ENCODE results near the gene ETFA. TPM values are rescaled to one million over a fixed set of nuclear protein-coding genes. Genes with fewer than 3 reads are reported as not detected.

Gene ETFA
- total and polyA plus RNA-seq, 7 donors: 58.4 to 476 (median 102) TPM

DNA sequence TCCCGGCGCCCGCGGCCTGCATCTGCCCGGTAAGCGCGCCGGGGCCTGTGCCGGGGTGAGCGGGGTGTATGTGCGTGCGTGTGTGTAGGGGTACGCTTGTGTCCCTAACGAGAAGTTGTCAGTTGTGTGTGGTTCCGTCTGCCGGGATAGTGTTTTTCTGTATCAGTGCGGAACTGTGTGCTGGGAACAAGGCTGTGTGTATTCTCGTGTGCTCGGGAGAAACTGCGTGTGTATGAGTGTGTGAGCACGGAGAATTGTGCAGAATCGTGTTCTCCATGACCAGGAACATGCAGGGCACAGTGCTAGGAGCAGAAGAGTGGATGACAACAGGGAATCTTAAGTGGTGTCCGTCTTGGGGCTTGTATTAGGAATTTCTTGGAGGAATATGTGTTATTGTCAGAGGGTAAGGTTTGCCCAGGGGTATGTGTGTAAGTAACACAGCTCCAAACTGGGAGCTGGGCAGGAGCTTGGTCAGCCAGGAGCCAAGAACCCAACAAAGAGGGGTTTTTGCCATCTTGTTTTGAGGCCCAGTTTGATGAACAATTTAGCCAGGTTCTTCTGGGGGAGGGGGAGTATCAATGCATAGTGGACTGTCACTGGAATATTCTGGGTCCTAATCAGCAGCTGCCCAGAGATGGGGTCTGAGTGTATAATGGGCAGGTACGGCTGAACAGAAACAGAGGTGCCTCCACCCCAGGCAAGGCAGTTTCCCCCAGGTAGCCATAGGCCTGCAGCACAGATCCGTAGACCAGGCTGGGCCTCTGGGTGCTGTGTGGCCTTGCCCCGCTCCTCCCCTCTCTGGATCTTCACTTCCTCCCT, 27.4 kb upstream of the ETFA start:
- peak overlapping the region; percentile 53 to 75 (median 61) for H3K27ac ChIP-seq
- peaks cover 66 to 100% (median 96%) of the 10 kb centered on the region in 3 donors for H3K27me3 ChIP-seq
- peak overlapping the region; percentile 2 to 50 (median 42) for H3K4me3 ChIP-seq
- TF ChIP-seq, protein P1, sequence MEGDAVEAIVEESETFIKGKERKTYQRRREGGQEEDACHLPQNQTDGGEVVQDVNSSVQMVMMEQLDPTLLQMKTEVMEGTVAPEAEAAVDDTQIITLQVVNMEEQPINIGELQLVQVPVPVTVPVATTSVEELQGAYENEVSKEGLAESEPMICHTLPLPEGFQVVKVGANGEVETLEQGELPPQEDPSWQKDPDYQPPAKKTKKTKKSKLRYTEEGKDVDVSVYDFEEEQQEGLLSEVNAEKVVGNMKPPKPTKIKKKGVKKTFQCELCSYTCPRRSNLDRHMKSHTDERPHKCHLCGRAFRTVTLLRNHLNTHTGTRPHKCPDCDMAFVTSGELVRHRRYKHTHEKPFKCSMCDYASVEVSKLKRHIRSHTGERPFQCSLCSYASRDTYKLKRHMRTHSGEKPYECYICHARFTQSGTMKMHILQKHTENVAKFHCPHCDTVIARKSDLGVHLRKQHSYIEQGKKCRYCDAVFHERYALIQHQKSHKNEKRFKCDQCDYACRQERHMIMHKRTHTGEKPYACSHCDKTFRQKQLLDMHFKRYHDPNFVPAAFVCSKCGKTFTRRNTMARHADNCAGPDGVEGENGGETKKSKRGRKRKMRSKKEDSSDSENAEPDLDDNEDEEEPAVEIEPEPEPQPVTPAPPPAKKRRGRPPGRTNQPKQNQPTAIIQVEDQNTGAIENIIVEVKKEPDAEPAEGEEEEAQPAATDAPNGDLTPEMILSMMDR (IDR thresholded peaks at IDR 0.05): no peak
- no peak for TF ChIP-seq EP300 (IDR thresholded peaks at IDR 0.05)
- TF ChIP-seq POLR2AphosphoS5 (IDR thresholded peaks at IDR 0.05): no peak
- no peak for TF ChIP-seq POLR2A (IDR thresholded peaks at IDR 0.05)
- no peaks in the 10 kb centered on the region for H3K36me3 ChIP-seq
- intact Hi-C loops (cut with DNase I): no loop called here
- H3K9me3 ChIP-seq: no peaks in the 10 kb centered on the region
- DNase-seq: no peak
- 11 to 19% methylated on average over 26 of the region's 26 CpGs for WGBS, 2 donors
- peaks cover 0 to 65% (median 46%) of the 10 kb centered on the region in 4 donors for H3K4me1 ChIP-seq

DNA sequence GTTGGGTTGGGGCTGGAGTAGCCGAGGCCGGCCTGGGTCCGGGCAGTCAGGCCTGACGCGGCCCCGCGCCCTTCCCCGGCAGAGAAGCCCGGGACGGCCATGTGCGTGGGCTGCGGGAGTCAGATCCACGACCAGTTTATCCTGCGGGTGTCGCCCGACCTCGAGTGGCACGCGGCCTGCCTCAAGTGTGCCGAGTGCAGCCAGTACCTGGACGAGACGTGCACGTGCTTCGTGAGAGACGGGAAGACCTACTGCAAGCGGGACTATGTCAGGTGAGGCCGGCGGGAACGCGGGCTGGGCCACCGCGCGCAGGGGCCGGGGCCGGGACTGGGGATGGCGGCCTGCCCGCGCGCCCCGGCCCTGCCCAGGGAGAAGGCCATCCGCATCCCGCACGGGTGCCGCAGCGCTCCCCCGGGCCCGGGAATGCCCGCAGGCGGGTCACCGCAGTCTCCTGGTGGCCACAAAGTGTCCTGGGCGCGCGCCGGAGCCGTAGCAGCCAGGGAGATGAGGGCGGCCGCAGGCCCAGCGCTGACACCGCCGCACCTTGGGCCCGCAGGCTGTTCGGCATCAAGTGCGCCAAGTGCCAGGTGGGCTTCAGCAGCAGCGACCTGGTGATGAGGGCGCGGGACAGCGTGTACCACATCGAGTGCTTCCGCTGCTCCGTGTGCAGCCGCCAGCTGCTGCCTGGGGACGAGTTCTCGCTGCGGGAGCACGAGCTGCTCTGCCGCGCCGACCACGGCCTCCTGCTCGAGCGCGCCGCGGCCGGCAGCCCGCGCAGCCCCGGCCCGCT, 26.6 kb upstream of the ETFA start:
- intact Hi-C loops (cut with DNase I): no loop called here
- peaks cover 64 to 98% (median 90%) of the 10 kb centered on the region in 3 donors for H3K27me3 ChIP-seq
- H3K4me1 ChIP-seq: peaks cover 0 to 62% (median 46%) of the 10 kb centered on the region in 4 donors
- peak overlapping the region; percentile 24 to 75 (median 58) for H3K27ac ChIP-seq
- peak overlapping the region; percentile 18 to 50 (median 42) for H3K4me3 ChIP-seq
- no peaks in the 10 kb centered on the region for H3K36me3 ChIP-seq
- DNase-seq: no peak
- H3K9me3 ChIP-seq: no peaks in the 10 kb centered on the region
- 2 to 4% methylated on average over 89 of the region's 89 CpGs for WGBS, 2 donors
- TF ChIP-seq POLR2A (IDR thresholded peaks at IDR 0.05) (no peak), POLR2AphosphoS5 (IDR thresholded peaks at IDR 0.05) (no peak), EP300 (IDR thresholded peaks at IDR 0.05) (no peak)
- TF ChIP-seq, protein P1 (IDR thresholded peaks at IDR 0.05): no peak

DNA sequence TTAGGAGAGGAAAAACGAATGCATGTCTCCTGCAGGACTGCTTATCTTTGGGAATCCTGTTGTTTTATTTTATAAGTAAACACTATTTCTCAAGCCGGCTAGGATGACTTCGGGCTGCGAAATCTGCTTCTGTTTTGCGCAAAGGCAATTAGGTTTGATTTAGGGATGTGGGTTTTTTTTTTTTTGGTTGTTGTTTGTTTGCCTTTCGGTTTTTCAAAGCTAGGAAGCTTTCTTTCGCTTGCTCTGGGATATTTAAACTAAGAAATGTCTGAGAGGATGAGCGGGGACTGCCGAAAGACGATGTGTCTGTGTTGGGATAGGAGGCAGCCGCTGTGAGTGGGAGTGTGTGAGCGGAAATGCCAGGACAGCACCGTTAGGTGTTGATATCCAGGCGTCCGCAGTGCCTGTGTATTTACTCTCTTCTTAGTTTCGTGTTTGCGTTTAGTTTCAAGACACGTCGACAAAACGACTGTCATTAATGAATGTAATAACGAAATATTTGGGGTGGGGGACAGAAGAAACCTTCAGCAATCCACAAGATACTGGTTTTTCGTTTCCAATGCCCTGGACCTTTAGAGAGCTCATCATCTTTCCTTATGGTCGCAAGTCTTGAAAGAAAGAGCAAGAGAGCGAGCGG, 25.9 kb upstream of the ETFA start:
- Histone ChIP-seq H3K9me3 (no peaks in the 10 kb centered on the region), H3K27me3 (peaks cover 58 to 91% (median 82%) of the 10 kb centered on the region in 3 donors), H3K27ac (peak overlapping the region; percentile 24 to 75 (median 58)), H3K36me3 (no peaks in the 10 kb centered on the region), H3K4me1 (peaks cover 0 to 60% (median 43%) of the 10 kb centered on the region in 4 donors), H3K4me3 (peak overlapping the region; percentile 18 to 50 (median 42))
- no peak for TF ChIP-seq POLR2A (IDR thresholded peaks at IDR 0.05)
- TF ChIP-seq, protein P1 (IDR thresholded peaks at IDR 0.05): no peak
- no peak for TF ChIP-seq EP300 (IDR thresholded peaks at IDR 0.05)
- peak in 3 of 4 donors; percentile 21 to 64 (median 55) for TF ChIP-seq POLR2AphosphoS5 (IDR thresholded peaks at IDR 0.05)
- WGBS, 2 donors: 4 to 5% methylated on average over 25 of the region's 25 CpGs
- DNase-seq: no peak
- intact Hi-C loops (cut with DNase I): no loop called here

DNA sequence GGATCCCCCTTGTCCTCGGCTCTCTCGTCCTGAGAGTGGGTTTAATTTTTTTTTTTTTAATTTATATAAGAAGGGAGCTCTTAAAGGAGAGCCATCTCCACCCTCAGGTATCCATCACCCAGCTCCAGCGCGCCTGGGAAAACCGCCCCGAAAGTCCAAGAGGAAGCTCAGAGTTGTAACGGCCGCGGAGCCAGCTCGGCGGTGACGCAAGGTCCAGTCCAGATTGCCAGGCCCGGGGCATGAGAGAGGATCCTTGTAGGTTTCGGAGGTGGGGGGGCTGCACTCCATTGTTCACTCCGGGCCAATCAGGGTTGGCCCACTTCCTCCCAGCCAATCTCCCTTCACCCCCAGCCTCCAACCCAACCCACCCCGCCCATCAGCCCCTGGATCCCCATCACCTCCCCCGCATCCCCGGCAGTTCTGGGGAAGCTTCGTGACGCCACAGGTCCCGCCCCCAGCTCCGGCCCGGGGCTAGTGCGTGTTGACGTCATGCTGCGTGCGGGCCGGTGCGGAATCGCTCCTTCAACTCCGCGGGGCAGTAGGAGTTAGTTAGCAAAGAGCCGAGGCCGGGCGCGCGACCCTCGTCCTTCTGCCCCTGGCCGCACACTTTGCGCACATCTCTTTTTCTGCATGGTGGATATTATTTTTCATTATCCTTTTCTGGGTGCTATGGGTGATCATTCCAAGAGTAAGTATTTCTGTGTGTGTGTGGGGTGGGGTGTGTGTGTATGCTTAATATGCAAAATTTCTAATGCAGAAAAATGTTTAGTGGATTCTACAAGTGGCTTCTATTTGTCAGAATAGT, 25.2 kb upstream of the ETFA start, which contains the start of gene ISL2:
TSS of gene ISL2 (plus strand) at position 520 of the 805 bp plus-strand sequence. CDS start at position 631, 111 bp downstream.
- Histone ChIP-seq H3K4me1 (peaks cover 0 to 54% (median 41%) of the 10 kb centered on the region in 4 donors), H3K27ac (peak within 1 kb of the TSS; percentile 50 to 75 (median 59)), H3K9me3 (no peaks in the 10 kb centered on the region), H3K27me3 (peaks cover 51 to 84% (median 76%) of the 10 kb centered on the region in 3 donors), H3K36me3 (no peaks in the 10 kb centered on the region), H3K4me3 (peak within 1 kb of the TSS; percentile 18 to 50 (median 42))
- WGBS, 2 donors: 2 to 3% methylated on average over 40 of the region's 40 CpGs
- DNase-seq: peak; percentile 97
- TF ChIP-seq, protein P1 (IDR thresholded peaks at IDR 0.05): no peak
- TF ChIP-seq EP300 (IDR thresholded peaks at IDR 0.05) (no peak), POLR2A (IDR thresholded peaks at IDR 0.05) (peak in 1 of 2 donors; percentile 38), POLR2AphosphoS5 (IDR thresholded peaks at IDR 0.05) (peak; percentile 18 to 79 (median 64))
- intact Hi-C loops (cut with DNase I): loop anchor here (1.0 kb wide), 1 partner anchor 25 kb away; the partner anchor contains the start of gene ETFA

Measured in sigmoid colon (tissue), 7 donors.